ENCODE data around the gene HPSE2.

Gene HPSE2

DNA sequence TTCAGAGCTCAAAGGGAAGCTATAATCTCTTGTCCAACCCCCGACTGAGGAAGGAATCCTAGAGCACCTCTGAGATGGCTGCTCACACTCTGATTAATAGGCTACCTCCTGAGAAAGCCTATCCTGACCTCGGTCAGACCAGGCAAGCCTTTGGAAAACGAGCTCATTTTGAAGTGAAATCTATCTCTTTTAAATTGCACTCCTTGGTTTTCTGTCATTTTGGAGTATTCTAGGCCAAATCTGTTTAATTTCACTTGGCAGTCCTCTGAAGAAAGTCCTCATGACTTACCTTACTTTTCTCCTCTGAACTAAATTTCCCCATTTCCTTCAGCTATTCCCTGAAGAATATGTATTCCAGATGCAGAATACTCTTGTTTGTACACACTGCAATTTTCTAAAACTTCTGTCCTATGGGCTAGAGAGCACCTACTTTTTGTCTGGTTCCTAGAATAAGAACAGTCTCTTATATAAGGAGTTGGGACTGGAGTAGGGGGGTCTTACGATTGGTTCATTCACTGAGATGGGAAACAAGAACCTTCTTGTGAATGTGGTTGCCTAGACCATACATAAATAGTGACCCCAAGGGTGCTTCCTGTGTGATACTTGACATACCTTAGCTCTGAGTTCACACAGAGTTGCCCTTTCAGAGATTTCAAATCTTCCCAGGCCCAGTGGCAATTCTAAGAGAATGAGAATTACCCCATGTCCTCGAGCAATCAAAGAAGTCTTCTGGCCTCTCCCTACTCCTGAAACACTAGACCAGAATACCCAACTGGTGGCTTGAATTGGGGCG is 757.0 kb downstream of the HPSE2 start:
- TF ChIP-seq, protein P1, sequence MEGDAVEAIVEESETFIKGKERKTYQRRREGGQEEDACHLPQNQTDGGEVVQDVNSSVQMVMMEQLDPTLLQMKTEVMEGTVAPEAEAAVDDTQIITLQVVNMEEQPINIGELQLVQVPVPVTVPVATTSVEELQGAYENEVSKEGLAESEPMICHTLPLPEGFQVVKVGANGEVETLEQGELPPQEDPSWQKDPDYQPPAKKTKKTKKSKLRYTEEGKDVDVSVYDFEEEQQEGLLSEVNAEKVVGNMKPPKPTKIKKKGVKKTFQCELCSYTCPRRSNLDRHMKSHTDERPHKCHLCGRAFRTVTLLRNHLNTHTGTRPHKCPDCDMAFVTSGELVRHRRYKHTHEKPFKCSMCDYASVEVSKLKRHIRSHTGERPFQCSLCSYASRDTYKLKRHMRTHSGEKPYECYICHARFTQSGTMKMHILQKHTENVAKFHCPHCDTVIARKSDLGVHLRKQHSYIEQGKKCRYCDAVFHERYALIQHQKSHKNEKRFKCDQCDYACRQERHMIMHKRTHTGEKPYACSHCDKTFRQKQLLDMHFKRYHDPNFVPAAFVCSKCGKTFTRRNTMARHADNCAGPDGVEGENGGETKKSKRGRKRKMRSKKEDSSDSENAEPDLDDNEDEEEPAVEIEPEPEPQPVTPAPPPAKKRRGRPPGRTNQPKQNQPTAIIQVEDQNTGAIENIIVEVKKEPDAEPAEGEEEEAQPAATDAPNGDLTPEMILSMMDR (IDR thresholded peaks at IDR 0.05; ENCODE audit: borderline replicate concordance, insufficient read depth, low read depth, low read length) = no peak

DNA sequence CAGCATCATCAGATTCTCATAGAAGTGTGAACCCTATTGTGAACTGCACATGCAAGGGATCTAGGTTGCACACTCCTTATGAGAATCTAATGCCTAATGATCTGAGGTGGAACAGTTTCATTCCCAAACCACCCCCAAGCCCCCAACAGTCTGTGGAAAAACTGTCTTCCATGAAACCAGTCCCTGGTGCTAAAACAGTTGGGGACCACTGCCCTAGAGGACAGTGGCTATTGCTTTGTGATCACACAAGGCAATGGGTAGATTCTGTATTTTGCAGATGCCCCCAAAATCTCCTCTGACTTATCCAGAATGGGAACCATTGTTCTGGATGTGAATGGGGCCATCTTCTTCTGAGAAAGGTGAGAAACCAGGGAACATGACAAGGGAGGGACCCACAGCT is 757.8 kb downstream of the HPSE2 start:
- TF ChIP-seq, protein P1 (IDR thresholded peaks at IDR 0.05; ENCODE audit: borderline replicate concordance, insufficient read depth, low read depth, low read length) = no peak

More for the DNA sequence above, 757.0 kb downstream of the HPSE2 start:
- no peak overlapping the region for H3K4me3 ChIP-seq (ENCODE audit: low read depth, low read length)

GRCh38 chr10:98474628-98475027 is 761.0 kb downstream of the HPSE2 start:
- TF ChIP-seq, protein P1 (IDR thresholded peaks at IDR 0.05; ENCODE audit: borderline replicate concordance, insufficient read depth, low read depth, low read length) = no peak
- H3K4me3 ChIP-seq (ENCODE audit: low read depth, low read length) = no peak overlapping the region

More for the DNA sequence above, 757.8 kb downstream of the HPSE2 start:
- no peak overlapping the region for H3K4me3 ChIP-seq (ENCODE audit: low read depth, low read length)

DNA sequence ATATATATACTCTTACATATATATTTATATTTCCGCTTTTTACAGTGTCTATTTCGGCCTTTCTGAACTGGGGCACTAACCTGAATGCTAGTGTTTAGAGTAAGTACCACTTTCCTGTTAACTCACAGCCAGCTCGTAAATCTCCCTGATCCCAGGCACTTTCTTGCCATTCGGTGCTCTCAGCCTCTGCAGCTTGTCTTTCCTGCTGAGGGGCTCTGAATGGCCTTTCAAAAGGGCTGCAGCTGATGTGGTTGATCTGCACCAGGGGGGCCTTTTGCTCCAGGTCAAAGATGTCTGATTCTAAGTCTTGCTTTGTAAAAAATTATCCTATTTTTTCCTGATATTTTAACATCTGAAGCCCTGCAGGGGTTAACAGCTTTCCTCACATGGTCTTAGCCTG is 763.5 kb downstream of the HPSE2 start:
- TF ChIP-seq, protein P1 (IDR thresholded peaks at IDR 0.05; ENCODE audit: borderline replicate concordance, insufficient read depth, low read depth, low read length) = no peak
- no peak overlapping the region for H3K4me3 ChIP-seq (ENCODE audit: low read depth, low read length)

DNA sequence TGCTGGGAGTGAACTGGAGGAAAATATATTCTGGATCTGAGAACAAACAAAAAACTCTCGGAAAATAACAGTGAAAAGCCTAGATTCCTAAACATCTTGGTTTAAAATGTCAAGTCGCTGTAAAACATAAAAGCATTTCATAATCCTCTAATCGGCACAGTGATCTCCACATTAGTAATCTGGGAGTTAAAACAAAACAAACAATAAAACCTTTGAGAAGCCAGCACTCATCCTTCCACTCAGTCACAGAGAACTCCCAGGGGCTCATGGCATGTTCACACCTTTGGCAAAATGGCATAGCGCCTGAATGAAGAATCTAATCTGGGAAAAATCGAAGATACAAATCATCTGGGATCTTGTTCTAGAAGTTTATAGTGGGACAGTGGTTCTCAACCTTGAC is 764.8 kb downstream of the HPSE2 start:
- TF ChIP-seq, protein P1 (IDR thresholded peaks at IDR 0.05; ENCODE audit: borderline replicate concordance, insufficient read depth, low read depth, low read length) = no peak
- H3K4me3 ChIP-seq (ENCODE audit: low read depth, low read length) = no peak overlapping the region

DNA sequence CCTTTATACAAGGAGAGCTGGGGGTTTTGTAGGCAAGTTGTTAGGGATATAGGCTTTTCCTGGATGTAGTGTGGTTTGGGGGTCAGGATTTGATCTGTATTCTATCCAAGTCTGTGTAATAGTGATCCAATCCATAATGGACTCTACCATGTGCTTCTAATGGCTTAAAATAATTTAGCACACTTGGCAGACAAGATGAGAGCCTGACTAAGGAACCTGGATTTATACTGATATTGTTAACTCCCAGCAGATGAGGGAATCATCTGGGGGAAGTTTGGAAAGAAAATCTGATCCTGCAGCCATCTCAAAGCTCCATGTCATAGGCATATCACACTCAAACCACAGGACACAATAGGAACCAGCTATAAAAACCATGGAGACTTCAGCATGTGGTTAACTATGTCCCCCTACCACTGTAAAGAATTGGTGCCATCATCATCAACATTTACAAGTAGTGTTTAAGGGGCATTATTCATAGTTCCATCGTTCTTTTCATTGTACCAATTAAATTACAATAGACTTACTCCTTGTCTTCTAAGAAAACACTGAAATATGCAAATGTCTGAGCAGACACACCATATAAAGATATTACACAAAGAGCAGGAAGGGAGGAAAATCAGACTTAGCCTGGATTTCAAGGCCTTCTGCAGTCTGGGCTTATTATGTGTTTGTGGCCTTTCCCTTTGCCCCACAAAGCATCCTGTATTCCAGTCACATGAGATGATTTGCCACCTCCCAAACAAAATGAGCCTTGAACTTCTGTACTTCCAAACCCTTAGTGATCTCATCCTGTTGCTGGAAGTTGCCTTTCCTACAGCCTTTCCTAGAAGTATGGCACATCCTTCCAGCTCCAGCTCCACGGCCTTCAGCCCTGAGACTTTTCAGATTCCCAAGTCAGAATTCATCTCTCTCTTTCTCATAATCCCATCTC is 766.4 kb downstream of the HPSE2 start:
- no peak overlapping the region for H3K4me3 ChIP-seq (ENCODE audit: low read depth, low read length)
- TF ChIP-seq, protein P1 (IDR thresholded peaks at IDR 0.05; ENCODE audit: borderline replicate concordance, insufficient read depth, low read depth, low read length) = no peak
